ENCODE results near the gene RP2.
A peak's percentile ranks its signal among the peaks of the same experiment; 100 is the strongest.

The RP2 gene

GRCh38 chrX:46793386-46794143 lies 43.3 kb upstream of the RP2 start:
- TF ChIP-seq, protein P1, sequence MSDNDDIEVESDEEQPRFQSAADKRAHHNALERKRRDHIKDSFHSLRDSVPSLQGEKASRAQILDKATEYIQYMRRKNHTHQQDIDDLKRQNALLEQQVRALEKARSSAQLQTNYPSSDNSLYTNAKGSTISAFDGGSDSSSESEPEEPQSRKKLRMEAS (IDR thresholded peaks at IDR 0.05), result no peak

DNA sequence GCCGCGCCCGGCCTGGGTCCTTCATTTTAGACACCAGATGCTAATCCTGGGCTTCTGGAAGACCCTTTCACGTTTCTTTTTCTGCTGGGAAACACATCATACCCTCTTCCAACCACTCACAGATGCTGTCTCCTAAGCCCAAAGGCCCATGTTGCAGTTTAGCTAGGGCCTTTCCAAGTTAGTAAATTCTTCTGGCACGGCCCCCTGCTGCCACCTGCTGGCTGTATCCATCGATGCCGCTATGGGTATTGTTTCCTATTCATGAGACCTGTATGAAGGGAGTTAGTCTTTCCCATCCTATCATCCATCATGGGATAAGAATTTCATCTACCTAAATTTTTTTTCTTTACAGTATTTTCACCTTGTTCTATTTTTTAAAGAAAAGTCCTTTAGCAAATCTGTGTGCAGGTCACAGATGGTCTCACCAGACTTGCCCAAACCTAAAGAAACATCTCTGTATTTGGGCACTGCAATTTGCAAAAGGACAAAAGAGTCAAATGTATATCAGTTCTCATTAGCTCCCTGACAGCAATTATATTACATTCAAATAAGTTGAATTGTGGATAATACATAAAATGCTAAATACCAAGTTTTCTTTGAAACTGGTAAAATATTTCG lies 40.2 kb upstream of the RP2 start:
- TF ChIP-seq EGR1 (IDR thresholded peaks at IDR 0.05) (no peak), RAD21 (IDR thresholded peaks at IDR 0.05; ENCODE audit: low read depth) (peak; percentile 83)

DNA sequence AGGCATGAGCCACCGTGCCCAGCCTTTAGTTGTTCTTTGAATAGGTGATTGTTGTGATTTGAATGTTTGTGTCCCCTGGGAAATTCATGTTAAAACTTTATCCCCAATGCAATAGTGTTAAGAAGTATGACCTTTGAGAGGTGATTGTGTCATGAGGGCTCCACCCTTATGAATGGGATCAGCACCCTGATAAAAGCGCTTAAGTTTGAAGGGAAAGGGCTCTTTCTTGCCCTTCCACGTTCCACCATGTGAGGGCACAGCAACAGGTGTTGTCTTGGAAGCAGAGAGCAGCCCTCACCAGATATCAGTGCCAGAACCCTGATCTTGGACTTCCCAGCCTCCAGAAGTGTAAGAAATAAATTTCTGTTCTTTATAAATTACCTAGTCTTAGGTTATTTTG lies 33.7 kb upstream of the RP2 start:
- TF ChIP-seq RAD21 (IDR thresholded peaks at IDR 0.05; ENCODE audit: low read depth), result peak; percentile 24; the same call in 1 of the 2 replicates
- no peak for TF ChIP-seq CEBPB (IDR thresholded peaks at IDR 0.05)

DNA sequence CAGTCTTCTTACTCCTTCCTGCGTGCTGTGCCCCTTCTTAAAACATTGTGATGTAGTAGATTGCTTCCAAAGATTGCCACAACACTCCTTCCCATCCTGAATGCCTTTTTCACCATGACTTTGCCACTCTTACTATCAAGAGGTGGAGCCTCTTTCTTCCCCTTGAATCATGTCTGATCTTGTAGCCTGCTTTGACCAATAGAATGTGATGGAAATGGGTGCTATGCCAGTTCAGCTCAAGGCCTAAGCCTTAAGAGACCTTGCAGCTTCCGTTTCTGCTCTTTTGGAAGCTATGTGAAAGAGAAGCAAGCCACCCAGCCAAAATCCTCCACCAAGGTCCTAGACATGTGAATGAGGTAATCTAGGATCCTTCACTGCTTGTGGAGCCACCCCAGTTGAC lies 31.6 kb upstream of the RP2 start:
- TF ChIP-seq CREB1 (IDR thresholded peaks at IDR 0.05; ENCODE audit: low read depth), result no peak
- no peak for TF ChIP-seq TAF1 (IDR thresholded peaks at IDR 0.05; ENCODE audit: low read depth)
- no peak for TF ChIP-seq TCF12 (IDR thresholded peaks at IDR 0.05; ENCODE audit: low read depth)
- TF ChIP-seq TEAD4 (IDR thresholded peaks at IDR 0.05), result no peak
- no peak for TF ChIP-seq YY1 (IDR thresholded peaks at IDR 0.05; ENCODE audit: low read depth)
- TF ChIP-seq FOXM1 (IDR thresholded peaks at IDR 0.05; ENCODE audit: borderline replicate concordance, low read depth), result no peak
- TF ChIP-seq ZBTB7A (IDR thresholded peaks at IDR 0.05; ENCODE audit: low read depth), result no peak
- no peak for TF ChIP-seq NFIC (IDR thresholded peaks at IDR 0.05)
- TF ChIP-seq, protein P2, sequence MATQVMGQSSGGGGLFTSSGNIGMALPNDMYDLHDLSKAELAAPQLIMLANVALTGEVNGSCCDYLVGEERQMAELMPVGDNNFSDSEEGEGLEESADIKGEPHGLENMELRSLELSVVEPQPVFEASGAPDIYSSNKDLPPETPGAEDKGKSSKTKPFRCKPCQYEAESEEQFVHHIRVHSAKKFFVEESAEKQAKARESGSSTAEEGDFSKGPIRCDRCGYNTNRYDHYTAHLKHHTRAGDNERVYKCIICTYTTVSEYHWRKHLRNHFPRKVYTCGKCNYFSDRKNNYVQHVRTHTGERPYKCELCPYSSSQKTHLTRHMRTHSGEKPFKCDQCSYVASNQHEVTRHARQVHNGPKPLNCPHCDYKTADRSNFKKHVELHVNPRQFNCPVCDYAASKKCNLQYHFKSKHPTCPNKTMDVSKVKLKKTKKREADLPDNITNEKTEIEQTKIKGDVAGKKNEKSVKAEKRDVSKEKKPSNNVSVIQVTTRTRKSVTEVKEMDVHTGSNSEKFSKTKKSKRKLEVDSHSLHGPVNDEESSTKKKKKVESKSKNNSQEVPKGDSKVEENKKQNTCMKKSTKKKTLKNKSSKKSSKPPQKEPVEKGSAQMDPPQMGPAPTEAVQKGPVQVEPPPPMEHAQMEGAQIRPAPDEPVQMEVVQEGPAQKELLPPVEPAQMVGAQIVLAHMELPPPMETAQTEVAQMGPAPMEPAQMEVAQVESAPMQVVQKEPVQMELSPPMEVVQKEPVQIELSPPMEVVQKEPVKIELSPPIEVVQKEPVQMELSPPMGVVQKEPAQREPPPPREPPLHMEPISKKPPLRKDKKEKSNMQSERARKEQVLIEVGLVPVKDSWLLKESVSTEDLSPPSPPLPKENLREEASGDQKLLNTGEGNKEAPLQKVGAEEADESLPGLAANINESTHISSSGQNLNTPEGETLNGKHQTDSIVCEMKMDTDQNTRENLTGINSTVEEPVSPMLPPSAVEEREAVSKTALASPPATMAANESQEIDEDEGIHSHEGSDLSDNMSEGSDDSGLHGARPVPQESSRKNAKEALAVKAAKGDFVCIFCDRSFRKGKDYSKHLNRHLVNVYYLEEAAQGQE (IDR thresholded peaks at IDR 0.05; ENCODE audit: low read depth), result no peak
- TF ChIP-seq RAD21 (IDR thresholded peaks at IDR 0.05; ENCODE audit: low read depth), result no peak
- no peak for TF ChIP-seq EP300 (IDR thresholded peaks at IDR 0.05; ENCODE audit: borderline replicate concordance)
- TF ChIP-seq, protein P3, sequence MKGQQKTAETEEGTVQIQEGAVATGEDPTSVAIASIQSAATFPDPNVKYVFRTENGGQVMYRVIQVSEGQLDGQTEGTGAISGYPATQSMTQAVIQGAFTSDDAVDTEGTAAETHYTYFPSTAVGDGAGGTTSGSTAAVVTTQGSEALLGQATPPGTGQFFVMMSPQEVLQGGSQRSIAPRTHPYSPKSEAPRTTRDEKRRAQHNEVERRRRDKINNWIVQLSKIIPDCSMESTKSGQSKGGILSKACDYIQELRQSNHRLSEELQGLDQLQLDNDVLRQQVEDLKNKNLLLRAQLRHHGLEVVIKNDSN (IDR thresholded peaks at IDR 0.05), result no peak
- TF ChIP-seq CEBPB (IDR thresholded peaks at IDR 0.05), result no peak
- no peak for TF ChIP-seq EGR1 (IDR thresholded peaks at IDR 0.05)
- TF ChIP-seq, protein P1 (IDR thresholded peaks at IDR 0.05), result no peak

DNA sequence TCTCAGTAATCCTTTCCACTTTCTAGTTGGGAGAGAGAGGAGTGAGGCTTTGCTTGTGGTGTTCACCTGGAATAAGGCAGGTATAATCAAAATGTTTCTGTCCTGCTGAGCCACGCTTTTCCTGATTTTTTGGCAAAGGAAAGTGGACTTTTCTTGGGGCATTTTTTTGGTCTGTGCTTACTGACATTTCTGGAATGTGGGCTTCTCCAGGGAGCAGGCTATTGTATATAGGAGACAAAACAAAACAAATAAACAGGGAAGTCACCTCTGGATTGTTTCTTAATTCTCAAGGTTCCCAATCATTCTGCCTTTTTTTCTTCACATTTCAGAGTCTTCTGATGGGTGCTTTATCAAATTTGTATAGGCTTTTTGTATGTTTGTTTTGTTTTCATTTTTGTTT lies 25.7 kb upstream of the RP2 start:
- TF ChIP-seq NFIC (IDR thresholded peaks at IDR 0.05), result peak; percentile 27; the same call in 1 of the 2 replicates
- TF ChIP-seq ZBTB7A (IDR thresholded peaks at IDR 0.05; ENCODE audit: low read depth), result no peak

DNA sequence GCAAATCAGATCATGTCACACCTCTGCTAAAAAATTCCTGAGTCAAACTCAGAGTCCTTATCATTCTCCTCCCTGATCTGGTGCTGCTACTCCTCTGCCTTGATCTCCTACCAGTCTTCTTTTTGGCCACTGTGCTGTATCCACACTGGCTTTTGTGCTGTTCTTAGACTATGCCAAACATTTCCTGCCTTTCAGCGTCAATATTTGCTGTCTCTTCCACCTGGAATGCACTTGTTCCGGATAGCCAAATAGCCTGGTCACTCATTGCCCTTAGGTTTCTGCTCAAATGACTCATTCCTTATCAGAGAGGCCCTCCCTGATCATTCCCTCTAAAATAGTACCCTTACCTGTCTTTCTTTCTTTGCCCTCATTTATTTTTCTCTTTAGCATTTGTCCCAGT lies 24.4 kb upstream of the RP2 start:
- TF ChIP-seq EGR1 (IDR thresholded peaks at IDR 0.05), result no peak
- TF ChIP-seq, protein P3 (IDR thresholded peaks at IDR 0.05), result no peak

DNA sequence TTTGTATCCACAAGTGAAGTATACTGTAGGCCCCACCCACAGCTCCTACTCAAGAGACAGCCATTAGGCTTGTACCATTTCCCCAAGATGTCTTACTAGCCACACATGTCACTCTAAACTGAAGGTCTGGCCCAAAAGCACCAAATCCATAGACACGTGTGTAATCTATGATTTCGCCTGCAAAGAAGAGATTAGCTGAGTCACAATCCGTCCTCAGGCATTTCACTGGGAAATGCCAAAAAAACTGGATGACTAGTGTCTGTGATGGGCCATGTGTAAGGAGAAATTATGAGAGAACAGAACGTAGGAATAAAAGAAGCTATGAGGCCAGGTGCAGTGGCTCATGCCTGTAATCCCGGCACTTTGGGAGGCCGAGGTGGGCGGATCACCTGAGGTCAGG lies 21.9 kb upstream of the RP2 start:
- no peak for TF ChIP-seq TEAD4 (IDR thresholded peaks at IDR 0.05)
- TF ChIP-seq, protein P1 (IDR thresholded peaks at IDR 0.05), result no peak
- no peak for TF ChIP-seq TCF12 (IDR thresholded peaks at IDR 0.05; ENCODE audit: low read depth)
- TF ChIP-seq, protein P2 (IDR thresholded peaks at IDR 0.05; ENCODE audit: low read depth), result no peak
- TF ChIP-seq CEBPB (IDR thresholded peaks at IDR 0.05), result no peak
- TF ChIP-seq, protein P3 (IDR thresholded peaks at IDR 0.05), result no peak
- no peak for TF ChIP-seq EP300 (IDR thresholded peaks at IDR 0.05; ENCODE audit: borderline replicate concordance)
- no peak for TF ChIP-seq EGR1 (IDR thresholded peaks at IDR 0.05)
- no peak for TF ChIP-seq NFIC (IDR thresholded peaks at IDR 0.05)
